ENCODE measurements around the gene SEMA5A. TPM values are rescaled to one million over a fixed set of nuclear protein-coding genes. Genes with fewer than 3 reads are reported as not detected.

The SEMA5A gene
- total and polyA plus RNA-seq, 2 of the 8 experiments (the other 6 are each of a cell fraction or from before 2014, with no cell fraction given) = 5.3 to 8.9 TPM

GRCh38 chr5:9045946-9046345 lies 499.9 kb downstream of the SEMA5A start:
- no peaks in the 10 kb centered on the region for H3K79me2 ChIP-seq (ENCODE audit: control insufficient read depth in 1 of 2, insufficient read depth in 2 of 2, low read length in 2 of 2)
- H2BK15ac ChIP-seq (ENCODE audit: low read length) = no peak overlapping the region
- no peaks in the 10 kb centered on the region for H3K36me3 ChIP-seq (ENCODE audit: control insufficient read depth in 2 of 4, insufficient read depth in 4 of 4, low read length in 3 of 4)
- H2BK12ac ChIP-seq (ENCODE audit: low read depth, low read length) = no peak overlapping the region
- no peak overlapping the region for H2BK20ac ChIP-seq (ENCODE audit: low read length)
- no peak overlapping the region for H4K5ac ChIP-seq (ENCODE audit: insufficient read length, low read depth, low read length)
- no peaks in the 10 kb centered on the region for H3K4me1 ChIP-seq (replicated peaks in 1 of 4; ENCODE audit: control insufficient read depth in 3 of 4, insufficient read depth in 4 of 4, low read length in 3 of 4)
- WGBS, 2 experiments (ENCODE audit: extremely low coverage in 1 of 2, insufficient coverage in 1 of 2, insufficient read length in 1 of 2, insufficient replicate concordance in 2 of 2, low coverage in 1 of 2, low lambda C conversion rate in 2 of 2, missing lambda C conversion rate in 1 of 2) = 83% methylated on average over 2 of the region's 2 CpGs; no CpG with 5 or more reads in 1 of the 2 experiments
- no peaks in the 10 kb centered on the region for H3K9me3 ChIP-seq (ENCODE audit: insufficient read depth in 2 of 2, low read depth in 1 of 2, low read length in 1 of 2)
- no peaks in the 10 kb centered on the region for H3K23me2 ChIP-seq (ENCODE audit: low read depth, low read length)
- no peak overlapping the region for H3K4me2 ChIP-seq (ENCODE audit: insufficient read depth in 1 of 2, low read depth in 2 of 2, low read length in 2 of 2)
- H3K79me1 ChIP-seq (ENCODE audit: low read depth, low read length) = no peaks in the 10 kb centered on the region
- H3K4ac ChIP-seq (replicated peaks; ENCODE audit: insufficient read length, low read depth, low read length) = no peak overlapping the region
- H2AK5ac ChIP-seq (ENCODE audit: low read depth, low read length) = no peak overlapping the region
- no peak overlapping the region for H3K9ac ChIP-seq (replicated peaks in 1 of 4; ENCODE audit: extremely low read depth in 1 of 4, low read depth in 3 of 4, low read length in 3 of 4)
- H3K27me3 ChIP-seq (replicated peaks in 1 of 4; ENCODE audit: control insufficient read depth in 3 of 4, extremely low read depth in 1 of 4, insufficient read depth in 3 of 4, low read length in 3 of 4) = no peaks in the 10 kb centered on the region
- DNase-seq (ENCODE audit: low read depth in 1 of 2, low spot score in 2 of 2) (no peak), FAIRE-seq (no peak)
- no peak overlapping the region for H3K23ac ChIP-seq (ENCODE audit: insufficient read length)
- H3K18ac ChIP-seq (ENCODE audit: extremely low read depth, low read length) = no peak overlapping the region
- no peak overlapping the region for H3K14ac ChIP-seq (ENCODE audit: insufficient read length)
- CTCF ChIA-PET (ENCODE audit: partially characterized antibody) = interaction anchor here (1.2 kb wide), 1 partner anchor 30 kb away, joined by 3 read pairs; no protein-coding TSS in a partner anchor
- no peak overlapping the region for H2BK120ac ChIP-seq (replicated peaks; ENCODE audit: low read depth, low read length)
- no peak overlapping the region for H2BK5ac ChIP-seq (ENCODE audit: low read depth, low read length)
- POLR2A ChIA-PET (ENCODE audit: partially characterized antibody) = no interaction called here
- H4K20me1 ChIP-seq (replicated peaks in 1 of 2; ENCODE audit: control insufficient read depth in 1 of 2, insufficient read depth in 2 of 2, low read length in 2 of 2) = no peaks in the 10 kb centered on the region
- H3K27ac ChIP-seq (ENCODE audit: low read depth, low read length) = no peak overlapping the region
- H4K8ac ChIP-seq (ENCODE audit: extremely low read depth, insufficient read depth, low read length) = no peak overlapping the region
- H4K91ac ChIP-seq (replicated peaks; ENCODE audit: insufficient read length, low read length) = no peak overlapping the region
- no peak overlapping the region for H3K4me3 ChIP-seq (ENCODE audit: extremely low read depth in 1 of 4, insufficient read depth in 2 of 4, low read depth in 3 of 4, low read length in 4 of 4)
- no peak overlapping the region for H2AFZ ChIP-seq (ENCODE audit: low read length)
- H3K56ac ChIP-seq (replicated peaks; ENCODE audit: insufficient read length, low read depth, low read length) = no peak overlapping the region
- no peak for TF ChIP-seq RFX5 (IDR thresholded peaks at IDR 0.05; ENCODE audit: borderline replicate concordance, low read depth, low read length)
- TF ChIP-seq GABPA (IDR thresholded peaks at IDR 0.05; ENCODE audit: borderline replicate concordance, insufficient read depth, low read length) = no peak
- TF ChIP-seq, protein P1, sequence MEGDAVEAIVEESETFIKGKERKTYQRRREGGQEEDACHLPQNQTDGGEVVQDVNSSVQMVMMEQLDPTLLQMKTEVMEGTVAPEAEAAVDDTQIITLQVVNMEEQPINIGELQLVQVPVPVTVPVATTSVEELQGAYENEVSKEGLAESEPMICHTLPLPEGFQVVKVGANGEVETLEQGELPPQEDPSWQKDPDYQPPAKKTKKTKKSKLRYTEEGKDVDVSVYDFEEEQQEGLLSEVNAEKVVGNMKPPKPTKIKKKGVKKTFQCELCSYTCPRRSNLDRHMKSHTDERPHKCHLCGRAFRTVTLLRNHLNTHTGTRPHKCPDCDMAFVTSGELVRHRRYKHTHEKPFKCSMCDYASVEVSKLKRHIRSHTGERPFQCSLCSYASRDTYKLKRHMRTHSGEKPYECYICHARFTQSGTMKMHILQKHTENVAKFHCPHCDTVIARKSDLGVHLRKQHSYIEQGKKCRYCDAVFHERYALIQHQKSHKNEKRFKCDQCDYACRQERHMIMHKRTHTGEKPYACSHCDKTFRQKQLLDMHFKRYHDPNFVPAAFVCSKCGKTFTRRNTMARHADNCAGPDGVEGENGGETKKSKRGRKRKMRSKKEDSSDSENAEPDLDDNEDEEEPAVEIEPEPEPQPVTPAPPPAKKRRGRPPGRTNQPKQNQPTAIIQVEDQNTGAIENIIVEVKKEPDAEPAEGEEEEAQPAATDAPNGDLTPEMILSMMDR (IDR thresholded peaks at IDR 0.05; ENCODE audit: control extremely low read depth in 1 of 3, insufficient read depth in 1 of 3, low read depth in 1 of 3, low read length in 3 of 3) = no peak
- TF ChIP-seq CBX5 (IDR thresholded peaks at IDR 0.05; ENCODE audit: low read depth, low read length) = no peak
- TF ChIP-seq BRCA1 (IDR thresholded peaks at IDR 0.05; ENCODE audit: low read depth, low read length) = no peak
- no peak for TF ChIP-seq GTF2F1 (IDR thresholded peaks at IDR 0.05; ENCODE audit: borderline replicate concordance, low read depth, low read length)
- no peak for TF ChIP-seq RNF2 (IDR thresholded peaks at IDR 0.05; ENCODE audit: borderline replicate concordance, low read depth, low read length, missing control alignments, poor library complexity, severe bottlenecking)
- no peak for TF ChIP-seq NANOG (IDR thresholded peaks at IDR 0.05; ENCODE audit: insufficient read depth, low read depth, low read length, poor library complexity, severe bottlenecking)
- no peak for TF ChIP-seq CBX8 (IDR thresholded peaks at IDR 0.05; ENCODE audit: borderline replicate concordance, low read depth, low read length)
- no peak for TF ChIP-seq MAFK (IDR thresholded peaks at IDR 0.05; ENCODE audit: low read depth, low read length)
- no peak for TF ChIP-seq RXRA (IDR thresholded peaks at IDR 0.05; ENCODE audit: insufficient read depth, low read depth, low read length)
- no peak for TF ChIP-seq SP4 (IDR thresholded peaks at IDR 0.05; ENCODE audit: low read length)

All from H1 (cell line).